HG03135 (cell line): Measurements from ENCODE around the gene SCFD1.
A peak's percentile ranks its signal among the peaks of the same experiment; 100 is the strongest.
"Not testable (repeated sequence)": the region's sequence is repeated elsewhere in the genome, so short reads cannot be mapped to it uniquely, and the experiment has no call there.

Experiments used
- ATAC-seq: cut with Tn5 transposase; IDR thresholded peaks from one replicate; pipeline ENCODE4 v1.9.1; 2021; ENCODE audit warnings: mild to moderate bottlenecking, moderate library complexity; ENCODE audit not compliant: unreplicated experiment

Gene SCFD1

GRCh38 chr14:30608533-30609006 lies 13.5 kb upstream of the SCFD1 start:
- no peak for ATAC-seq

- no peak for ATAC-seq
Observed at GRCh38 chr14:30610787-30611343, 11.3 kb upstream of the SCFD1 start.

- ATAC-seq, result no peak
Observed at GRCh38 chr14:30614155-30614554, 8.0 kb upstream of the SCFD1 start.

- ATAC-seq, result peak; percentile 41
Observed at GRCh38 chr14:30620178-30620577, 1.9 kb upstream of the SCFD1 start.

- peak; percentile 4 for ATAC-seq
Observed at GRCh38 chr14:30621354-30621939, 672 bp upstream of the SCFD1 start.

GRCh38 chr14:30623412-30624131 lies 1.5 kb downstream of the SCFD1 start:
- ATAC-seq, result no peak

- ATAC-seq, result no peak
Observed at GRCh38 chr14:30624132-30624423, 2.0 kb downstream of the SCFD1 start.

- no peak for ATAC-seq
Observed at GRCh38 chr14:30625533-30625932, 3.4 kb downstream of the SCFD1 start.

GRCh38 chr14:30629432-30629831 lies 7.3 kb downstream of the SCFD1 start:
- ATAC-seq, result not testable (repeated sequence)

GRCh38 chr14:30630248-30630647 lies 8.1 kb downstream of the SCFD1 start:
- ATAC-seq, result no peak

- ATAC-seq, result no peak
Observed at GRCh38 chr14:30632730-30633129, 10.6 kb downstream of the SCFD1 start.

- no peak for ATAC-seq
Observed at GRCh38 chr14:30638926-30639325, 16.8 kb downstream of the SCFD1 start.

- no peak for ATAC-seq
Observed at GRCh38 chr14:30641207-30641606, 19.1 kb downstream of the SCFD1 start.

GRCh38 chr14:30644462-30644861 lies 22.3 kb downstream of the SCFD1 start:
- not testable (repeated sequence) for ATAC-seq

- no peak for ATAC-seq
Observed at GRCh38 chr14:30645600-30645999, 23.5 kb downstream of the SCFD1 start.

- no peak for ATAC-seq
Observed at GRCh38 chr14:30648471-30648870, 26.4 kb downstream of the SCFD1 start.

- no peak for ATAC-seq
Observed at GRCh38 chr14:30651937-30652336, 29.8 kb downstream of the SCFD1 start.

GRCh38 chr14:30655124-30655523 lies 33.0 kb downstream of the SCFD1 start:
- no peak for ATAC-seq

GRCh38 chr14:30655658-30656057 lies 33.5 kb downstream of the SCFD1 start:
- no peak for ATAC-seq

- no peak for ATAC-seq
Observed at GRCh38 chr14:30656190-30656632, 34.1 kb downstream of the SCFD1 start.

- ATAC-seq, result no peak
Observed at GRCh38 chr14:30657050-30657449, 34.9 kb downstream of the SCFD1 start.

GRCh38 chr14:30657606-30658163 lies 35.6 kb downstream of the SCFD1 start:
- ATAC-seq, result no peak
